GM12864 (cell line): ENCODE results near the gene F2RL3.

Source experiments
- DNase-seq: peaks from one replicate; pipeline ENCODE4 v3.0.0-alpha.2; 2011; ENCODE audit warnings: low read depth
- H3K4me3 ChIP-seq: 2 replicates; pipeline ENCODE4 v1.5.1; 2011; ENCODE audit warnings: mild to moderate bottlenecking, low read depth, low read length, control low read depth
- CTCF ChIP-seq: IDR thresholded peaks from 2 replicates; pipeline ENCODE4 v1.5.1; 2011; ENCODE audit warnings: low read depth, mild to moderate bottlenecking, moderate library complexity, low read length, control low read depth, inconsistent platforms; ENCODE audit errors: missing control alignments

The F2RL3 gene

DNA sequence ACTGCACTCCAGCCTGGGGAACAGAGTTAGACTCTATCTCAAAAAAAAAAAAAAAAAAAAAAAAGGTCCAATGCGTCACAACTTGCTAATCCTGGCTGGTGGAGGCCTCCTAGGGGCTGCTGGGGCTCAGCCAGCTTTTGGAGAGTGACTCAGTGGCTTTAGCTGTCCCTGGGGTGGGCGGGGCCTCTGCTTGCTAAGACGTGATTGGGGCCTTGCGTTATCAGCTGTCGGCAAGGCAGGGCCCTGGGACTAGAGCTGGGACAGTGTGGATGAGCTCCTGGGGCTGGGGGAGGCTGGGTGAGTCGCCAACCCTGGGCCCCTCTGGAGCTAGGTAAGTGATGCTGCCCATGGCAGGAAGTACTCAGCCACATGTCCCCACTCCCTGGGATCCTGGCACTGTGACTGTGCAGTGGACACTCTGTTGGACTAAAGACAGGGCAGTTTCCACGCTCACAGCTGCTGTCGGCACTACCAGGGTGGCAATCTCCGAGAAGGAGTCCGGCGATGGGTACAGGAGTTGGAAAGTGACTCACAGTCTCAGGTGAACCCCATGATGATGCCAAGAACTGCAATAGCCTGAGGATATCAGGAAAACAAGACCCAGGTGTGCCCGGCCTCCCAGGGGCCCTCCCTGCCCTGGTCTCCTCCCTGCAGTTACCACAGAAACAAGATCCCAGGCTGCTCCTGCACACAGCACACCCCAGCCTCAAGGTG, 32.2 kb downstream of the F2RL3 start:
- no peak overlapping the region for H3K4me3 ChIP-seq
- no peak for DNase-seq
- no peak for TF ChIP-seq CTCF

DNA sequence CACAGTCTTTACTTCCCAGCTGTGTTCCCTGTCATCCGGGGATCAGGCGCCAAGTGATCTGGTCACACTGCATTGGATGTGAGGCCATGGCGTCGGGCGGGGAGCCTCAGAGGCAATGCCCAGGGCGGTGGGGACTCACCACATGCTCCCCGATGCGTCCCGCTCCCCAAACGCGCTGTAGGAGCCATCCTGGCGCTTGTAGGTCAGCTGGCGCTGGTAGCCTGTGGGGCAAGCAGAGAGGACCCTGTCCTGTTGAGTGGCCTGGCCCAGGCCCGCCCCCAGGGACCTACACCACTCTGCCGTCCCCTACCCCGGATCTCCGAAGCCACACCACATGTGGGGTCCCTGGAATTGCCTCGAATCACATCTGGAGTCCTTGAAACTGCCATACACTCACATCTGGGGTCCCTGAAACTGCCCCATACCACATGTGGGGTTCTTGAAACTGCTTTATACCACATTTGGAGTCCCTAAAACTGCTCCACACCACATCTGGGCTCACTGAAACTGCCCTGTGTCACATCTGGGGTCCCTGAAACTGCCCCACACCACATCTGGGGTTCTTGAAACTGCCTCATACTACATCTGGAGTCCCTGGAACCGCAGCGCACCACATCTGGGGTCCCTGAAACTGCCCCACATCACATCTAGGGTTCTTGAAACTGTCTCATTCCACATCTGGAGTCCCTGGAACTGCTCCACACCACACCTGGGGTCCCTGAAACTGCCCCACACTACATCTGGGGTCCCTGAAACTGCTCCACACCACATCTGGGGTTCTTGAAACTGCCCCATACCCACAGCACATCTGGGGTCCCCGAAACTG, 33.2 kb downstream of the F2RL3 start:
- no peak for DNase-seq
- no peak overlapping the region for H3K4me3 ChIP-seq
- TF ChIP-seq CTCF = no peak

GRCh38 chr19:16922592-16922934, 33.8 kb downstream of the F2RL3 start:
- no peak for DNase-seq
- TF ChIP-seq CTCF = no peak
- H3K4me3 ChIP-seq = no peak overlapping the region

DNA sequence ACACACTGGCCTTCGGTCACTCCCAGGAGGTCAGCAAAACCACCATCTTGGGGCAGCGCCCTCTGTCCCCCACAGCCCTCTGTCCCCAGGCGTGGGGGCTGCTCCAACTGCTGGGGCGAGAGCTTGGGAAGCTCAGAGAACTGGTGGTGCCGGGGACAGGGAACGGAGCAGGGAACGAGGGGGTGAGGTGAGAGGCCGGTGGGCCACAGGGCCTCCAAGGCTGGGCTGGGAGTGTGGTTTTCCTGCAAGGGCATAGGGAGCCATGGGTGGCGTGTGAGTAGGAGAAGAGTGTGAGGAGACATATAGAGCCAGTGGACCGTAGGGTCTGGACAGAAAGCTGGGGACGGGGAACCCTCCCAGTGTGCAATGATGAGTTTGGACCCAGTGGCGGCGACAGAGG, 34.1 kb downstream of the F2RL3 start:
- no peak overlapping the region for H3K4me3 ChIP-seq
- DNase-seq = no peak
- no peak for TF ChIP-seq CTCF

DNA sequence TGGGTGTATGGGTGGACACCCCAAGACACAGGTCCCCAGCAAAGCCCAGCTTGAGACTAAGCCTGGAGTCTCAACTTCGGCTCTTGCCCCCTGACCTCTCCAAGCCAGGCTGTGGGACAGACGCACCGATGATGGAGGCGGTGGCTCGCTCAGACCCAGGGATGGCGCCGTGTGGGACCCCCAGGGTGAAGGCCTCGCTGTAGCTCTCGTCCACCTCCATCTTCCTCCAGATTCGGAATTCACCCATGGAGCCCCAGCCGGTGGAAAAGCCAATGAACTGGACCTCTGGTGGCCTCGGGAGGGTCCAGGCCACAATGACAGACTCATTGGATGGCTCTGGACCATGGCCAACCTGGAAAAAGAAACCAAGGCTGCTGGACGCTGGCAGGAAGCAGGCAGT, 39.1 kb downstream of the F2RL3 start:
- no peak overlapping the region for H3K4me3 ChIP-seq
- DNase-seq = no peak
- no peak for TF ChIP-seq CTCF

- H3K4me3 ChIP-seq = no peak overlapping the region
- DNase-seq = no peak
- TF ChIP-seq CTCF = no peak
Measured at GRCh38 chr19:16928351-16928750, 39.6 kb downstream of the F2RL3 start.

DNA sequence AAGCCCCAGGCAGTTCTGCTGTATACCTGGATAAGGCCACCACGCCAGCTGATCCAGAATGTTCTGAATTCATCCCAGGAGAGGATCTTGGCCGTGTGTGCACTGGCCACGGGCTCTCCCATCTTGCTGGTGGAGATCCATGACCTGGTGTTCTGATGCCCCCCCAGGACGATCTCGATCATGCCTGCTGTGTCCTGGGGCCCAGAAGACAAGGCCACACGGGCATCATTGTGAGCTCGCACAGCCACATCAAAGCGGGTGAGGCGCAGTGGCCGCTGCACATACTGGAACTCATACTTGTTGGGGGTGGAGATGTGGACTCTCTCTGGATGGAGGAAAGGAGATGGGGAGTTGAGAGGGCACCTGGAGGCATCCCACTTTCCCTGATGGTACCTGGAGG, 40.1 kb downstream of the F2RL3 start:
- H3K4me3 ChIP-seq = no peak overlapping the region
- no peak for DNase-seq
- TF ChIP-seq CTCF = no peak
